Mononuclear cell (primary cell): ENCODE results near the gene RERE. TPM values are rescaled to one million over a fixed set of nuclear protein-coding genes. Genes with fewer than 3 reads are reported as not detected.

Source experiments
- H3K27me3 ChIP-seq: 2 replicates; pipeline ENCODE4 v1.6.0; 2011; ENCODE audit warnings: low read length, control low read depth; ENCODE audit not compliant: insufficient read depth
- H3K4me1 ChIP-seq: 2 replicates; pipeline ENCODE4 v1.5.1; 2011; ENCODE audit warnings: mild to moderate bottlenecking, low read length, control low read depth; ENCODE audit not compliant: insufficient read depth
- H3K4me3 ChIP-seq: 2 replicates; pipeline ENCODE4 v1.5.1; 2011; ENCODE audit warnings: mild to moderate bottlenecking, low read length, moderate library complexity
- H3K9me3 ChIP-seq: 2 replicates; pipeline ENCODE4 v1.5.1; 2011; ENCODE audit warnings: low read depth, mild to moderate bottlenecking, control low read depth, low read length
- total RNA-seq: library from RNA; depleted of rRNA; stranded (reverse); fragments of >200 nt; gene quantifications from one replicate; pipeline ENCODE4 v1.2.3, GENCODE V29; 2012

The RERE gene
- total RNA-seq, 1 donor = 60.7 TPM

GRCh38 chr1:8330271-8331125 lies 486.9 kb downstream of the RERE start:
- Histone ChIP-seq H3K4me1 (no peaks in the 10 kb centered on the region), H3K4me3 (no peak overlapping the region), H3K9me3 (no peaks in the 10 kb centered on the region), H3K27me3 (no peaks in the 10 kb centered on the region)

GRCh38 chr1:8329858-8330257 lies 487.6 kb downstream of the RERE start:
- H3K27me3 ChIP-seq = no peaks in the 10 kb centered on the region
- H3K4me3 ChIP-seq = no peak overlapping the region
- no peaks in the 10 kb centered on the region for H3K4me1 ChIP-seq
- no peaks in the 10 kb centered on the region for H3K9me3 ChIP-seq

DNA sequence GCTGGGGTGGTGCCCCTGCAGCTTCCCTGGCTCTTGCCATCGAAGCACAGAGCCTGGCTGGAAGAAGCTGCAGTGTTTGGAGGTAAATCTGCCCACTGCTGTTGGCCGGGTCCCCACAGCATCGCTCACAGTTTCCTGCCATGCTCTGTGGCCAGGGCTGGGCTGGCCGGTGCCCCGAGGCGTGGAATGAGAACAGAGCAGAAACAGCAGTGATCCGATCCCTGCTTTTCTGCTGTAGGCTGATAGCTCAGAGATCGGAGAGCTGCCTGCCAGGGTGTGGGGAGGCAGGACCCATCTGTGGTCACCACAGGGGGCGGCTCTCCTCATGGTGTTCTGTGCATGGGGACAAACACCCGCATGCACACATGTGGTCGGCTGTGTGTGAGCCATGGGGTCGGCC lies 488.0 kb downstream of the RERE start:
- H3K27me3 ChIP-seq = no peaks in the 10 kb centered on the region
- H3K4me1 ChIP-seq = no peaks in the 10 kb centered on the region
- no peaks in the 10 kb centered on the region for H3K9me3 ChIP-seq
- H3K4me3 ChIP-seq = no peak overlapping the region

- no peaks in the 10 kb centered on the region for H3K9me3 ChIP-seq
- H3K4me1 ChIP-seq = no peaks in the 10 kb centered on the region
- H3K27me3 ChIP-seq = no peaks in the 10 kb centered on the region
- no peak overlapping the region for H3K4me3 ChIP-seq
These were observed 489.2 kb downstream of the RERE start for GRCh38 chr1:8328271-8328670.

GRCh38 chr1:8326265-8326664 lies 491.2 kb downstream of the RERE start:
- H3K4me3 ChIP-seq = no peak overlapping the region

DNA sequence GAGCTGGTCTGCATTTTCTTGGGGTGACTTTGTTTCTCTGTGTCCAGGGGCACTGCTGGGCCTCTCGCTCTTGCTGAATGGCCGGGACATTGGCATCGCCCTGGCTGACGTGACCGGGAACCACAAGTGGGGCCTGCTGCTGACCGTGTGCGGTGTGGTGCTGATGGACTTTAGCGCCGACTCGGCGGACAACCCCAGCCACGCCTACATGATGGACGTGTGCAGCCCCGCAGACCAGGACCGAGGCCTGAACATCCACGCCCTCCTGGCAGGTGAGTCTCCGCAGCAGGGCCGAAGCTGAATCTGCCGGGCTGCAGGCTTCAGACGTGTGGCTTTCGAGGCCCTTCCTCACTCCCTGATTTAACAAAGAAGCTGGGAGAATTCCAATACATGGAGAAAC lies 491.7 kb downstream of the RERE start:
- Histone ChIP-seq H3K27me3 (no peaks in the 10 kb centered on the region), H3K4me1 (no peaks in the 10 kb centered on the region), H3K9me3 (no peaks in the 10 kb centered on the region), H3K4me3 (no peak overlapping the region)

More at GRCh38 chr1:8326265-8326664, 491.2 kb downstream of the RERE start:
- no peaks in the 10 kb centered on the region for H3K9me3 ChIP-seq
- no peaks in the 10 kb centered on the region for H3K4me1 ChIP-seq
- H3K27me3 ChIP-seq = no peaks in the 10 kb centered on the region

DNA sequence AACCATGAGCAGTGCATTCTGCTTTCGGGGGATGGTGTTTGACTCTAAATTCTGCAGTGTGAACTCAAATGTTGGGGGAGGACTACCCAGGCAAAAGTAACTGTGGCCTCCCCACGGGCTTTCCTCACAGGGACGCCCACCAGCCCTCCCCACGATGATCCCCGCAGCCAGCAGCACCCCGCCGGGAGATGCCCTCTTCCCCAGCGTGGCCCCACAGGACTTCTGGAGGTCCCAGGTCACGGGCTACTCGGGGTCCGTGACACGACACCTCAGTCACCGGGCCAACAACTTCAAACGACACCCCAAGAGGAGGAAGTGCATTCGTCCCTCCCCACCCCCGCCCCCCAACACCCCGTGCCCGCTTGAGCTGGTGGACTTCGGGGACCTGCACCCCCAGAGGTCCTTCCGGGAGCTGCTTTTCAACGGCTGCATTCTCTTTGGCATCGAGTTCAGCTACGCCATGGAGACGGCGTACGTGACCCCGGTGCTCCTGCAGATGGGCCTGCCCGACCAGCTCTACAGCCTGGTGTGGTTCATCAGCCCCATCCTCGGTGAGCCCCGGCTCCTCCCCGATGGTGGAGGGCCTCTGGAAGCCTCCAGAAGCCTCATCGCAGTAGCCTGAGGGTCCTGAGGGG lies 493.1 kb downstream of the RERE start:
- H3K27me3 ChIP-seq = no peaks in the 10 kb centered on the region
- no peak overlapping the region for H3K4me3 ChIP-seq
- H3K4me1 ChIP-seq = no peaks in the 10 kb centered on the region
- no peaks in the 10 kb centered on the region for H3K9me3 ChIP-seq

DNA sequence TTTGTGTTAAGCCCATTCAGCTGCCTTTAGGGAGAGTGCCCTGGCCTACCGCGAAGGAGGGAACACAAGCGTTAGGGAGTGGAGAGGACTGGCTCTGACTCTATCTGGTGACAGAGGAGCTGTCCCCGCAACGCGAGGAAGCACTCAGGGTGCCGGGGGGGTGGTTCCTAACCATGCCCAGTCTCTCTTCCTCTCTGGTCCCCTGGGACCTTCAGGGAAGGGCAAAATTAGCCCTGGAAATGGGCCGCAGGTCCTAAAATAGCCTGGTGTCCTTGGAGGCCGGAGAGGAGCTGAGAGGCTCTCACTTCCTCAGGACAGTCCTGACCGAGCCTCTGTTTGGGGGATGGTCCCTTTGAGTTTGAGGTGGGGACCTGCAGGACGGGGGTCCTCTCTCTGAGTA lies 493.7 kb downstream of the RERE start:
- Histone ChIP-seq H3K4me3 (no peak overlapping the region), H3K4me1 (peaks cover under 1% of the 10 kb centered on the region), H3K27me3 (peaks cover 1% of the 10 kb centered on the region), H3K9me3 (no peaks in the 10 kb centered on the region)

DNA sequence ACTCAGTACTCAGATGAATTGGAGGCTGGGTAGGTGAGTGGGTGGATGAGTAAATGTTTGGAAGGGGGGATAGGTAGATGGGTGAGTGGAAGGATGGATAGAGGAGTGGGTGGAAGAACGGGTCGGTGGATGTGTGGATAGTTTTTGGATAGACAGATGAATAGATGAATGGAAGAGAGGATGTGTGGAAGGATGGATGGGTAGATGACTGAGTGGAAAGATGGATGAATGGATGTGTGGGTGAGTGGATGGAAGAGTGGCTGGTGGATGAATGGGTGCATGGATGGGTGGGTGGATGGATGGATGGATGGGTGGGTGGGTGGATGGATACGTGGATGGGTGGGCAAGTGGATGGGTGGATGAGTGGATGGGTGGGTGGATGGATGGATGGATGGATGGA lies 495.8 kb downstream of the RERE start:
- peaks cover 12% of the 10 kb centered on the region for H3K27me3 ChIP-seq
- H3K4me3 ChIP-seq = no peak overlapping the region
- peaks cover 16% of the 10 kb centered on the region for H3K4me1 ChIP-seq
- no peaks in the 10 kb centered on the region for H3K9me3 ChIP-seq

DNA sequence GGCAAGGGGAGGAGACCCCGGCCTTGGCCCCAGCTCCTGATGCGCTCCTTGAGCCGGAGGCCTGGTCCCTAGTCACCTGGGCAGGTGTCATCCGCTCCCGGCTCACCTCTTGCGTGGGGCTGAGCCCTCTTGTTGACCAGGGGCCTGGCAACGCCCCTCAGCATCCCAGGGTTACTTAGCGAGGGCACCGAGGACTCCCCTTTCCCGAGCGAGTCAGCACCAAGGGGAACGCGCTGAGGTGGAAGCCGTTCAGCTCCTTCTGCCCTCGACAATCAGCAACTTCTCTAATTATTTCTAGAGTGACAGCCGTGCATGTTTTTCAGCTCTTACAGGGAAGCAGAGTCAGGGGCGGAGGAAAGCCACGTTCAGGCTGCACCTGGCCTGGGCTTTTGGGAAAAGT lies 499.0 kb downstream of the RERE start:
- H3K4me1 ChIP-seq = peaks cover 16% of the 10 kb centered on the region
- H3K27me3 ChIP-seq = peaks cover 12% of the 10 kb centered on the region
- H3K9me3 ChIP-seq = no peaks in the 10 kb centered on the region
- H3K4me3 ChIP-seq = peak overlapping the region; percentile 32

GRCh38 chr1:8317647-8318381 lies 499.6 kb downstream of the RERE start, which contains the start of gene SLC45A1:
TSS of gene SLC45A1 (plus strand) at chr1:8318114. CDS start at chr1:8324330, 6,216 bp downstream.
- Histone ChIP-seq H3K4me3 (peak within 1 kb of the TSS; percentile 32), H3K9me3 (no peaks in the 10 kb centered on the region), H3K4me1 (peaks cover 16% of the 10 kb centered on the region), H3K27me3 (peaks cover 12% of the 10 kb centered on the region)

DNA sequence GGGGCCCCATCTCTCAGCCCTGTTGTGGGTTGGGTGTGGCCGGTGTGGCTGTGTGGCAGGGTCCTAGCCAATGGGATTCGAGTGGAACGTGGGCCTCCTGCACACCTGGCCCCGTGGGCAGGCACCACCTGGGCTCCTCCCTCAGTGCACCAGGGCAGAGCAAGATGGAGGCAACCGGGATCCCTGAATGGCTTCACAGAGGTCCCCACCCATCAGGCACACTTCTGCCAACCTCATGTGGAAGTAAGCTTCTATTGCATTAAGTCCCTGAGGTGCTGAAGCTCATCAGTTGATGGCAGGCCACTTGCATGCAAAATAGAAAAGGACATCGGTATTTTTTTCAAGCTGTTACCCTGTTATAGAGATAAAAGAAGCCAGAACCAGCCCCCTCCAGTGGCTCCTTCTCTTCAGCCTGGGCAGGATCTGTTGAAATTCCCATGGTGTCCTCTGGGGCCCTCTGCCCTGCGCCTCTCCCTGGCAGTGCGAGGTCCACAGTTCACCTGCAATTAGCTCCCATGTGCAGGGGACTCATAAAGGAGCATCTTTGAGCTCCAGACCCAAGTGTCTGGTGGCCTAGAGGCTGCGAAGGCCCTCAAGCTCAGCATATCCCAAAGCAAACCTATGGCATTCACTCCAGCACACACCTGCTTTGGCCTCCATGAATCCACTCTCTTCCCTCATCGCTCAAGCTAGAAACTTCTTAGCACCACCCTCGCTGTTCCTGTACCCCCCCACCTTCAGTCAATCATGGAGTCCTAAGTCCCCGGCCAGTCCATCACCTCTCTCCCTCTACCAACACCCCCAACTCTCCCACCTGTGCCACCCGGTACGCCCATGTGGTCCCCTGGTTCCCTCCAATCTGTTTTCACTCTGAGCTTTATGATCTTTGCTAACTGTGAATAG lies 501.6 kb downstream of the RERE start:
- peaks cover 12% of the 10 kb centered on the region for H3K27me3 ChIP-seq
- H3K9me3 ChIP-seq = no peaks in the 10 kb centered on the region
- H3K4me3 ChIP-seq = no peak overlapping the region
- peaks cover 16% of the 10 kb centered on the region for H3K4me1 ChIP-seq

DNA sequence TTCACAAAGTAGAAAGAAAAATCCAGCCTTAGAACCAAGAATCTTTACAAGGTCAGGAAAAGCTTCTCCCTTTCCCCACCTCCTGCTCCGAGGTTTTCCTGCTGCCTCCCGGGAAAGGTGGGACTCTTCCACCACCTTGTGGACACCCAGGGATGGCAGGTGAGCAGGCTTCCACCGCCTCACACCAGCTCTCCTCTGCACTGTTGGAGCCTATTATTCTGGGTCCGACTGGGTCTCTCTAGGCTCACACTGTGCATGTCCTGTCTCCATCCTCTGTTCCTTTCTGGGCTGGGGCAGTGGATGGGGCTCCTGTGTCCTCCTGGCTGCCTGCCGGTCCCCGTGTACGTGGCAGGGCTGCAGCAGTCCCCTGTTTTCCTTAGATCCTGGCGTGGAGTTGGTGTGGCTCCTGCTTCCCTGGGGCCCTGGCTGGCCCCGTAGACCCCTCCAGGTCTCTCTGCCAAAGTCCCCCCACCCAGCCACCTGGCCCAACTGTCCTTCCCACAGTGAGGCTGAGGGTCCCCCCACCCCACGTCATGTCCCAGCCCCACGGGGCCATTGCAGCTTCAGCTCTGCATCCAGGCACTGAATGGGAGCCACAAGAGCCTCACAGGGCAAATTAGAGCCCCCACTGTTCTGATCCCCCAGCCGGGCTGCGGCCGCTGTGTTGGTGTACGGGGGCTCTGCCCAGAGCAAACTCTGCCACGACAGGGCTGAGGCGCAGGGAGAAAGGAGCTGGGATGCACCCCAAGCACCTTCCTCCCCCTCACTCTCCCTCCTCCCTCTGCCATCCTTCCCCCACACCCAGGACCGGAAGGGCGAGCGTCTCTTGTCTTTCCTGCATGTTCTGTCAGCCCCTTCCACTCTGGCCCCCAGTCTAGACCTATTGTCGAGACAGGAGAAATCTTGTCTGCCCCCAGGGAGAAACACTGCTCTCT lies 502.8 kb downstream of the RERE start:
- no peaks in the 10 kb centered on the region for H3K9me3 ChIP-seq
- H3K27me3 ChIP-seq = peaks cover 12% of the 10 kb centered on the region
- H3K4me1 ChIP-seq = peaks cover 16% of the 10 kb centered on the region
- no peak overlapping the region for H3K4me3 ChIP-seq
